ENCODE results near the gene ZNF587. TPM values are rescaled to one million over a fixed set of nuclear protein-coding genes. Genes with fewer than 3 reads are reported as not detected.

ZNF587 gene
- total and polyA plus RNA-seq, 2 of the 8 experiments (the other 6 are each of a cell fraction or from before 2014, with no cell fraction given): 18.1 to 42.1 TPM

- H2BK5ac ChIP-seq (ENCODE audit: low read depth, low read length): no peak overlapping the region
- H3K4me3 ChIP-seq (ENCODE audit: extremely low read depth in 1 of 4, insufficient read depth in 2 of 4, low read depth in 3 of 4, low read length in 4 of 4): no peak overlapping the region
- no peak overlapping the region for H3K18ac ChIP-seq (ENCODE audit: extremely low read depth, low read length)
- H3K23ac ChIP-seq (ENCODE audit: insufficient read length): no peak overlapping the region
- no peak overlapping the region for H2AK5ac ChIP-seq (ENCODE audit: low read depth, low read length)
- 96% methylated on average over 5 of the region's 5 CpGs; no CpG with 5 or more reads in 1 of the 2 experiments for WGBS, 2 experiments (ENCODE audit: extremely low coverage in 1 of 2, insufficient coverage in 1 of 2, insufficient read length in 1 of 2, insufficient replicate concordance in 2 of 2, low coverage in 1 of 2, low lambda C conversion rate in 2 of 2, missing lambda C conversion rate in 1 of 2)
- H3K27me3 ChIP-seq (replicated peaks in 1 of 4; ENCODE audit: control insufficient read depth in 3 of 4, extremely low read depth in 1 of 4, insufficient read depth in 3 of 4, low read length in 3 of 4): no peaks in the 10 kb centered on the region
- H4K91ac ChIP-seq (replicated peaks; ENCODE audit: insufficient read length, low read length): no peak overlapping the region
- H3K27ac ChIP-seq (ENCODE audit: low read depth, low read length): no peak overlapping the region
- ChIA-PET POLR2A (ENCODE audit: partially characterized antibody) (interaction anchor here (0.9 to 1.7 kb wide), 3 partner anchors 12 to 51 kb away, joined by 3 to 7 read pairs (median 4); partner anchors contain the start of genes ZNF417, ZNF587 and ZNF814), CTCF (ENCODE audit: partially characterized antibody) (interaction anchor here (1.2 kb wide), 1 partner anchor 11 kb away, joined by 9 read pairs; the partner anchor contains the start of gene ZNF814)
- no peaks in the 10 kb centered on the region for H3K23me2 ChIP-seq (ENCODE audit: low read depth, low read length)
- H3K4ac ChIP-seq (replicated peaks; ENCODE audit: insufficient read length, low read depth, low read length): no peak overlapping the region
- FAIRE-seq (no peak), DNase-seq (ENCODE audit: low read depth in 1 of 2, low spot score in 2 of 2) (no peak)
- H2AFZ ChIP-seq (ENCODE audit: low read length): no peak overlapping the region
- no peaks in the 10 kb centered on the region for H3K9me3 ChIP-seq (ENCODE audit: insufficient read depth in 2 of 2, low read depth in 1 of 2, low read length in 1 of 2)
- no peak overlapping the region for H2BK120ac ChIP-seq (replicated peaks; ENCODE audit: low read depth, low read length)
- no peaks in the 10 kb centered on the region; the same call in 1 of the 2 replicates for H3K79me1 ChIP-seq (ENCODE audit: low read depth, low read length)
- H2BK20ac ChIP-seq (ENCODE audit: low read length): no peak overlapping the region
- no peak overlapping the region for H3K4me2 ChIP-seq (ENCODE audit: insufficient read depth in 1 of 2, low read depth in 2 of 2, low read length in 2 of 2)
- H3K36me3 ChIP-seq (ENCODE audit: control insufficient read depth in 2 of 4, insufficient read depth in 4 of 4, low read length in 3 of 4): no peaks in the 10 kb centered on the region
- no peak overlapping the region for H4K8ac ChIP-seq (ENCODE audit: extremely low read depth, insufficient read depth, low read length)
- no peak overlapping the region for H3K9ac ChIP-seq (replicated peaks in 1 of 4; ENCODE audit: extremely low read depth in 1 of 4, low read depth in 3 of 4, low read length in 3 of 4)
- no peak overlapping the region for H2BK15ac ChIP-seq (ENCODE audit: low read length)
- H2BK12ac ChIP-seq (ENCODE audit: low read depth, low read length): no peak overlapping the region
- H3K56ac ChIP-seq (replicated peaks; ENCODE audit: insufficient read length, low read depth, low read length): no peak overlapping the region
- H3K14ac ChIP-seq (ENCODE audit: insufficient read length): no peak overlapping the region
- no peak overlapping the region for H4K5ac ChIP-seq (ENCODE audit: insufficient read length, low read depth, low read length)
- no peaks in the 10 kb centered on the region; a peak in 1 of 4 replicates for H3K79me2 ChIP-seq (ENCODE audit: control insufficient read depth in 1 of 2, insufficient read depth in 2 of 2, low read length in 2 of 2)
- no peaks in the 10 kb centered on the region for H4K20me1 ChIP-seq (replicated peaks in 1 of 2; ENCODE audit: control insufficient read depth in 1 of 2, insufficient read depth in 2 of 2, low read length in 2 of 2)
- no peaks in the 10 kb centered on the region for H3K4me1 ChIP-seq (replicated peaks in 1 of 4; ENCODE audit: control insufficient read depth in 3 of 4, insufficient read depth in 4 of 4, low read length in 3 of 4)
Measured at GRCh38 chr19:57900311-57900710, 50.7 kb downstream of the ZNF587 start.

Measured in H1 (cell line).